HG03558 (cell line): ENCODE measurements around the gene WDR33.
A peak's percentile ranks its signal among the peaks of the same experiment; 100 is the strongest.

Experiments
- ATAC-seq: cut with Tn5 transposase; IDR thresholded peaks from one replicate; pipeline ENCODE4 v1.9.1; 2021; ENCODE audit warnings: moderate number of reproducible peaks; ENCODE audit not compliant: unreplicated experiment; ENCODE audit errors: extremely low read depth

Gene WDR33

DNA sequence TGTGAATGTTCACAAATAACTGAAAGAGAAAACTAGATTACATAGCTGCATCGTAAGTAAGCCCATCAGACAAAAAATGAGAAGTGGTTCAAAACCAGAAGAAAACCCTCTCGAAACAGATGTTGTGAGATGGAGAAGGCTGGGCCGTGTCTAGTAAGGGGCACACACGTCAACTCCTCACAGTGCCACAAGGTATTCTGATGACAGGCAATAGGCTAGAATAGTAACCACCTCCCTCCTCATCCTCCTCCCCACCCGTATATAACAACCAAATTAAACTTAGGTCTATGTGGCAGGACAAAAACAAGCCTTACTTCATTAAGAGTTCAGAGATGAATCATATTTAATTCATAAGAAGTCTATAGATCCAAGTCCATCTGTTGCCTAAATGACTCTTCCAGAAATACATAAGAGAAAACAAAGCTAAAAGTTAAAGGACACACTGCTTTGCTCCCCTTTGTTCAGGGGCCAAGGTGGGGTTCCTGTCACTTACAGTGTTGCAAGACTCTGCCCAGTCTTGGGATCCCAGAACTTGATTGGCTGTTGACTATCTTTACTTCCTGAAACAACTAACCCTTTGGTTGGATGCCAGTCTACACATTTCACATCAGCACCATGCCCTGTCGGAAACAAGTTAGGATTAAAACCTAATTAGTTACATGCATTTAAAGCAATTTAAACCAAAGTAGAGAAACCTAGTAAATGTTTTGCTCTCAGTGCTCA is 84.7 kb downstream of the WDR33 start:
- ATAC-seq, result no peak

DNA sequence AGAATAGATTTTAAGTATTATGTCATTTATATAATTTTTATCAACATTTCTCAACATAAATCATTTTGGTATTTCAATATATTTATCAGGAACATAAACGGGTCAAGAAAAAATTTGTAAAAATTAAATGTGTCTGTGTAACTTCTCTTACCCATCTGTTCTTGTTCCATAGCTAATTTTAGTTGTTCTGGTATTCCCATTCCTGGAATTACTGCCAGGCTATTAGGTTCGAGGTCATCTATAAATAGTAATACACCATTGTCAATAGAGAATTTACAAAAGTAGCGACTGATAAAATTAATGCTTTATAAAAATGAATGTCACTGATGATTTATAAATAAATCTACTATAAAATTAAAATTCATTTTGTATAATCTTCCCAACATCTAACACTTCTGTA is 88.2 kb downstream of the WDR33 start:
- no peak for ATAC-seq

DNA sequence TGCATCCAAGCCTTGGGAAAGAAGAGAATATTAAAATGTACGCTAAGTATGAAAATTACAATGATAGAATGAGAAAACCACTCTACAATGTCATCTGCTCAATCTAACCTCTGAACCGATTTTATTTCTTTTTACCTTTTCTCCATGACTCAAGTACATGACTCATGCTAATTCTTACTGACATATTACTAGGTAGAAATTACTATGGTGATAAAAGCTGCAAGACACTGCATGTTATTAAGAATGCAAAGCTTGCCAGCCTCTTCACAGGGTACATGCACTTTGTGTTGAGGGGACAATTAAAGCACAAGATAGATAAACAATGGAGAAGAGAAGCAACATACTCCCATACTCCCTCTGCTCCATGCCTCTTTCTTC is 89.0 kb downstream of the WDR33 start:
- ATAC-seq, result no peak

DNA sequence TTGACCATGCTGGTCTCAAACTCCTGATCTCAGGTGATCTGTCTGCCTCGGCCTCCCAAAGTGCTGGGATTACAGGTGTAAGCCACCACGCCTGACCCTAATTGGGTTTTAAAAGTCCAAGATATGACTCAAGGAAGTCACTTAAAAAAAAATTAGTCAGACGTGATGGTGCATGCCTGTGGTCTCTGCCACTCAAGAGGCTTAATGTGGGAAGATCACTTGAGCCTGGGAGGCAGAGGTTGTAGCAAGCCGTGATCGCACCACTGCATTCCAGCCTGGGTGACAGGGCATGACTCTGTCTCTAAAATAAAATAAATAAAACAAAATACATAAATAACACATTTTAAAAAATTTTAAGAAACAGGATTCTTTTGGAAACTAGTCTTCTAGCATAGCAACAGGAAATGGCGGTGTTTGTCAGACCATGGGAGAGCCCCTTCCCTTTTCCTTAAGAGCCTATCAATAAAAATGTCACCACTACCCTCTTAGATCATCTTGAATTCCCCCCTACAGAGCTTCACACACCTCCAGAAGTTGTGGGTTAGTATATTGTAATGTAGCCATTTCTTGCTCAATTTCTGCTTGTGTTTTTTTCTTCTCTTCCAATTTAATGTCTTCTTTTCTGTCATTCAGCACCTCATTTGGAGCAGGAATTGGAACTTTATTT is 89.5 kb downstream of the WDR33 start:
- no peak for ATAC-seq

DNA sequence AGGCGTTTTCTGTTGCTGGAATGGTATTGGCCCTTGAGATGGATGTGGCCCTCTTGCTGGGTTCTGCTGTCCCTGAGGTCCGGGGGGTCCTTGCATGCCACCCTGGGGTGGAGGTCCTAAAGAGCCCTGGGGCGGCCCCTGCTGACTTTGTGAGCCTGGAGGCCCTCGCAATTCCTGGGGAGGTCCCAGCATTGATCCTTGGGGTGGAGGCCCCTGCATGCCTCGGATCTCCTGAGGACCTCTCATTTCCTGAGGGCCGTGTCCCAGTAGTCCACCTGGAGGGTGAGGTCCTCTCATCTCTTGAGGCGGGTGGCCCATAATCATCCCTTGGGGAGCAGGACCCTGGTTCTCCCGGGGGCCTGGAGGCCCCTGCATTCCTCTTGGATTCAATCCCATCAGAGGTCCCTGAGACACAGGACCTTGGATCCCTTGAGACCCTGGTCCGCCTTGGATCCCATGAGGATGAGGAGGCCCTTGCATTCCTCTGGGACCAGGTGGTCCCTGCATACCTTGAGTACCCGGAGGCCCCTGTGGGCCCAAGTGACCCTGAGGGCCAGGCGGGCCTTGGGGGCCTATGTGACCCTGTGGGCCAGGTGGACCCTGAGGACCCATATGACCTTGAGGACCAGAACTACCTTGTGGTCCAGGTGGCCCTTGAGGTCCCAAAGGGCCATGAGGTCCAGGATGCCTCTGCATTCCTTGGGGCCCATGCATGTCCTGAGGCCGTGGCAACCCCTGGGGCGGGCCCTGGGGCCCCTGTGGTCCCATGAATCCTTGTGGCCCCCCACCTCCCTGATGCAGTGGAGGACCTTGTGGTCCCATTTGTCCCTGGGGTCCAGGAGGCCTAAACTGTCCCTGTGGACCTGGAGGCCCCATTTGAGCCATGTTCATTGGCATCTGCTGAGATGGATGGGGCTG is 91.4 kb downstream of the WDR33 start:
- ATAC-seq, result no peak

DNA sequence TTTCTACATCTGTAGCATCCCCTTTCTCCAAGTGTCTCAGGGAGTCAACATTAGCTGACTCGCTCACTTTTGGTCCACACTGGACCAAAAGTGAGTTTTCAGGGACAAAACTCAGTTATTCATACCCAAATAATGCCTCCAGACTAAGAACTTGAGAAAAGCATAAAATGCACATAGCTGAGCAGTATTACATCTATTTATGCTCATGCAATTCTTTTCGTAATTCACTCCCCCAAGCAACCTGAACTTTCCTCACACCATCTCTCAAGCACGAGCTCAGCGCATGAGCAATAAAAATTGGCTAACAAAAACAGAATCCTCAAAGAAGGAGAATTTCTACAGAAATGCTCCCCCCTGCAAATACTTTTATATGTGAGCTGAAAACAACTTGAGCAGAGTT is 92.7 kb downstream of the WDR33 start:
- ATAC-seq, result no peak

DNA sequence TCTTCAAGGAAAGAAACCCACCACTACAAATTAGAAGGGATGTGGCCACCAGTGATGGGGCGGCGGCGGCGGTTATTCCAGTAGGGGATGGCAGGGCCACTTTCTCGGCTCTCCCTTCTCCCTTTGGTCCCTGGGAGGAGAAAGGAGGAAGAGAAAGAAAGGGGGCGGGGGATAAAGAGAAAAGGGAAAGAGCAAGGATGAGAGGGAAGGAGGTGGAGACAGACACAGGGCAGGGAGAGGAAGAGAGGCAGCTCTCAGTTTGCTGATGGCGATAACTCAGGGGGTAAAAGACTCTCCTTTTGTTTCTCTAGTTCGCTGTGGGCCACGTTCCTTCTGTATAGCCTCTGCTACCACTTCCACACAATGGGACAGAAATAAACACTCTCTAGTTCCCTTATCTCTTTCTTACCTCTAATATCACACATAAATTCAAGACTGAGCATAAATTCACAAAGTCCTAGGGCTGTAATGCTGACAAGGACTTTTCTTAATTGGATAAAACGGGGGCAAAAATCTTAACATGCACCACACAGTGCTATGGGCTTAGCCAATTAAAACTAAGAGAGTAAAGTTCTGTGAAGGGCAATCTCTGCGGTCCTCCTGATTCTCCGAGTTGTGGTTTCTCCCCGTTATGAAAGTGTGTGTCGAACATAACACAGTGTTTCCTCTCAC is 95.1 kb downstream of the WDR33 start:
- ATAC-seq, result no peak

DNA sequence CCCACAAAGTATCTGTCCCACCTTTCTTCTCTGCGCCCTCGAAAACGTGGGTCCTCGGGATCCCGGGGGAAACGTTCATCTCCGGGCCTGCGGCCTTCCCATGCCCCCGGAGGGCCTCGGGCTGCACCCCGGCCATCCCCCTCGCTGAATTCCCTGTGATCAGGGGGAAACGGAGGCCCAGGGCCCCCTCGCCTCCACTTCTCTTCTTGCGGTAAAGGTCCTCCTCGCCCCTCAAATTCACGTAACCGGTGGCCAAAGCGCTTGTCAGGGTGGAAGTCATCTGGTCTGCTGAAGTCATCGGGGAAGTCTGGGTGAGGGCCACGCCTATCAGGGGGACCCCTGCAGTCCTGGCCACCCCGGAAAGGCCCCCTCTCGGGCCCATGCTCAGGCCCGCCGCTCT is 97.4 kb downstream of the WDR33 start:
- ATAC-seq, result no peak

DNA sequence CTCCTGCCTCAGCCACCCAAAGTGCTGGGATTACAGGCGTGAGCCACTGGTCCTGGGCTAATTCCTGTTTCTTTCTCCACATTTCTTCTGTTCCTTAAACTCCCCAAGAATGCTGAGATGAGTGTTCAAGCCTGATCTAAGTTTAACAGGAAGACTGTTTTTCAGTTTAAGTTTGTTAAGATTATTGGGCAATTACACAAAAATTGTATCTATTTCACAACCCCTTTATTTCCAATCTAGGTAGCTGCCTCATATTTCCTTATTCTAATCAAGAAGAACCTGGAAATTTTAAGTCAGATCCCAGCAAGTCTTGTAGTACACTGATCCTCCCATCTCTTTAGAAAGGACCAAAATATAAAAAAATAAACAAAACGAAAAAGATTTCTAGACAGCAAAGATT is 98.0 kb downstream of the WDR33 start:
- no peak for ATAC-seq

DNA sequence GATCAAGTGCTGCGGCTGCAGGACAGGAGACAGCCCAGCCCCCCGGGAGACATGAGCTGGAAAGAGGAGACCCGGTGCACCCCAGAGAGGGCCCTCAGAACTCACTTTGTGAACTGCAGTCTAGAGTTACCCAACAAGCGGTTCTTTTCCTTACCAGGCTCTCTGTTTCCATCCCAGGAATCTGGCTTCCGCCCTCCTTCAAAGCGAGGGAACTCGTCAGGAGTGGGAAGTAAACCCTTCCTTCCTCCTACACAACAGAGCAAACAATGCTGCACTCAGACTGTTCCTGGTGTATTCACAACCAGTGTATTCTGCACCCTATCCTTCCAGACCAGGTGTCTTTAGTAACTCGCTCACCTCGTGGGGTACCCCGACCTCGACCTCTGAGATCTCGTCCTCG is 101.6 kb downstream of the WDR33 start:
- ATAC-seq, result no peak

DNA sequence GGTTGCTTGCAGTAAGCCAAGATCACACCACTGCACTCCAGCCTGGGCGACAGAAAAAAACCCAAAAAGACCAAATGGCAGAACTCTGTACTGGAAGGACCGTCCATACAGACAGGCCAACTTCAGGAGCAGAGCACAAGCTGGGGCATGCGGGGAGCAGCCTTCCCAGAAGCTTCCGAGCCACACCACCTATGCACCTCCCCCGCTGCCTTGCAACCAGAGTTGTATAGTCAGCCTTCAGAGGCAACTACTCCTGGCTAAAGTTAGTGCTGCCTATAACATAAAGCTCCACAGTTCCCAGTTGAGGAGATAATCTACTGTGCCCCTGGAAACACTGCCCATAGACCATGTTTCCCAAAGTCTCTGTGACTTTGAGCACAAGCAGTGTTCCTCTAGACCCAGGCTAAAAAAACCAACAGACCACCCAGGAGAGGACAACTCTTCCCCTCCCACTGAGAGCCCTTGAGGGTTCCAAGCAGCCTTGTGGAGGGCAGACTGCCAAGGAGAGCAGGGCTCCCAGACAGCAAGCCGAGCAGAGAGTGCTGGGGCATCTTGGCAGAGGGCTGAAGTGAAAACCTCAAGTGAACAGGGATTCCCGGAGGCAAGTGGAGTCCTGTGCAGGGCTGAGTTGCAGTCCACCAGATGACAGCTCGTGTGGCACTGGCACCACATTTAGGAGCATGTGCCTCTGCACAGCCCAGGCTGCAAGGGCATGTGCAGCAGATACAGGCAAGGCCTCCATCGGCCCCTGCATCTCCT is 102.9 kb downstream of the WDR33 start:
- no peak for ATAC-seq

DNA sequence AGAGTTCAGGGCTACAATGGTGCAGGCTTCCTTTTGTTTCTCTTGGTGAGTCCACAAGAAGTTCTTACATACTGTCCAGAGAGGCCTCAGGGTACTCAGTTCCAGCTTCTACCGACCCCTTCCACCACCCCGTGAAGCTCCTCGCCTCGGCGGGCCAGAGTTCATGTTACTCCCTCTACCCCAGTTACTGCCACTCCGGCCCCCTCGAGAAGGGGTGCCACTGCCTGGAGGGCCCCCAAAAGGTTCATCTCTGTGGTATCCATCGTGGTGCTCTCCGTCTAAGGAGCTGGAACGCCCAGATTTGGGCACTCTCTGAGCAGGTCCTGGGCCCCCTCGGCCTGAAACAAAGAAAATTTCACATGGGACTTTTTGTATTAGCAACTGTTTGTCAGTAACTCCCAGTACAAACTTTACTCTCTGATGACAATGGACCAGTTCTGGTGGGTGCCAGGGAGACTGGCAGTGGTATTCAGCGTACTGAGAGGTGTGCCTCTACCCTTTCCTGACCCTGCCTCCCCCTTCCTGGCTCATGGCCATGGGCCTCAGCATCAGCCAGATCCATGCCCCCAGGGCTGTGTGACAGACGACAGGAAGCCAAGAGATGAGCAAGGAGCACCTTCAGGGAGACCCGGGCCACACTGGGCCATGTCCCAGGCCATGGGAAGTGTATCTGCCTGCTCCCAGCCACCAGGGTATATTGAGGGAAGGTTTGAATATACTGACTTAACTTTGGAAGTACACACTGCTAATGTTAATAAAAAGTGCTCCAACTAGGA is 104.6 kb downstream of the WDR33 start:
- ATAC-seq, result no peak

DNA sequence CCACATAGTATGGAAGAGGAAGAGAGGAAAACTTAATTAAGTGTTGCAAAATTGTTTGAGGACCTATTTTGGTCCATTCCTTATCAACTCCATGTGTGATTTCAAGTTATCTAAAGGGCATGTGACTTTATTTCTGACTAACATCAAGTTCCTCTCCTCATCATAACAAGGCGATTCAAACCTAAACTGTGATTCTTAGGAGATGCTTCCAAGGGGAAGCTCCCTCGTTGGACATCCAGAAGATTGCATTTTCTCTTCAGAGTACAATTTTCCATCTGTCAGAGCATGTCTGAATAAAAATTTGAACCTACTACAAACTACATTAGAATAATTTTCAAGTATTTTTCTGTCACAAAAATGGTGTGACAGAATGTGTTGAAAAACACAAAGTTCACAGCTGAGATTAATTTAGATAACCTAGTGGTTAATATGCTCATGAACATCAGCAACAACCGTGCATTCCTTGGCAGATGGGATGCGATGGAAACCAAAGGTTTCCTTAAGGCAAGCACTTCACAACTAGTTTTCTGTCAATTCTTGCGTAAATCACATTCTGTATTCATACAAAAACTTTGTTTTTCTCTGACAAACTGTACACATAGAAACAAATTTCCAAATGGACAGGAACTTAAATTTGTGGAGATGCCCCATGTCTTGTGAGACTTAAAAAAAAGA is 105.4 kb downstream of the WDR33 start:
- no peak for ATAC-seq

DNA sequence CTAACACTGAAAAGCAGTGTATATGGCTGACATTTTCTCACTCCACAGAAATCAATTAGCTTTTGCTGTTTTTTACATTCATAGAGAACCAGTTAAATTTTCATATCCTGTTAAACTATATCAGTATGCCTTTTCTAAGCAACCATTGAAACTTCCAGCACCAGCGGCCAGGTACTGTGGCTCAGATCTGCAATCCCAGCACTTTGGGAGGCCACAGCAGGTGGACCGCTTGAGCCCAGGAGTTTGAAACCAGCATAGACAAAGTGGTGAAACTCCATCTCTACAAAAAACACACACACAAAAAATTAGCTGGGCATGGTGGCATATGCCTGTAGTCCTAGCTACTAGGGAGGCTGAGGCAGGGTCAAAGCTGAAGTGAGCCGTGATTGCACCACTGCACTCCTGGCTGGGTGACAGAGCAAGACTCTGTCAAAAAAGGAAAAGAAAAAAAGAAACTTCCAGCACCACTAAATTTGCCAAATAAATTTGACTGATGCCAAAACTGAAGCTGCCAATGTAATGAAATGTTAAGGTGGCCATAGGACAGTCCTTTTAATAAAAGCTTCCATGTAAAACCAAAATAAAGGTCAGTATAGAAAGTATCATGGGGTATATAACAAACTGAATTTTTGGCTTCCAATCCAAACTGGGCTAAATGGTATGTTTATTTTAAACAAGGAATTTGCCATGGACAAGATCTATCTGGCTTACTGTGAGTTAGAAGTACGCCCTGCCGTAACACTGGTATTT is 106.2 kb downstream of the WDR33 start:
- no peak for ATAC-seq

DNA sequence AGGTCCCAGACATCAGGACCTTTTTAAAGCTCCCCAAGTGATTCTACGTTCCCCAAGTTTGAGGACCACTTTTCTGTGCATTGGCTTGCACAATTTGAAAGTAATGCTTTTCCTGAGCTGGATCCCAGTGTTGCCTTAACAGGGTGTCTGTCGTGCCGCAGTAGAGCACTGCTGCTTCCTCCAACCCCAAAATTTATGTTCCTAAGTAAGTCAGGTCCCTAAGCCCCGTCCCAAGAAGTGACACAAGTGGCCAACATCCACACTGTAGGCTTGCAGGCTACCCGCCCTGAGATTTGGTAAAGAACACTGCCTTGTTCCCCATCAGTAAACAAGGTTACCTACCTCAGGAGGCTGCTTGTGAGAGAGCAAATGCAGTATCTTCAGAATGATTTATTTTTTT is 107.7 kb downstream of the WDR33 start:
- ATAC-seq, result no peak

DNA sequence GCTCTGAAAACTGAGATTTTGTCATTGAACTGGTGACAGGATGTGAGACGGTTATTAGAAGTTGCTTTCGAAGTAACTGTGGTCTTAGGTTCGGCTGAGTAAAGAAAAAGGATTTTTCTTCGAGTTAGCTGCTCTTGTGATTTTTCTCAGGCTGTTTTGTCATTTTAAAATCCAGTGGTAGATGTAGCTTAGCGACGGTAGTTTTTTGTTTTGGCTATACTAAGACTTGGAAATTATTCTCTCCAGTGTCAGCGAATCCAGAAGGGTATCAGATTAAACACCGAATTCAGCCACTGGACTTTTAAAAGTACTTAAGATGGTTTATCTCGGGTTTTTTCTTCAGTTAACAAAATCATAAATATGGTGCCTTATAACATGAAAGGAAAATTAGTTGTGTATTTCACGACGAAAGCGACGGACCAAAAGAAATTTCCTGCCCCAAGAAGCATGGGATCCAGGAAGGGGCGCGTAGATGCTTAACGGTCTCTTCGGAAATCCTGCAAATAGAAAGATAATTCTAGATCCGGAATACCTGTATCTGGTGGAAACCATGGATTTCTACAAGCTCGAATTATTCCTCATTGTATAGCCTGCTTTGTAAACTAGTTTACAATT is 108.5 kb downstream of the WDR33 start:
- no peak for ATAC-seq

DNA sequence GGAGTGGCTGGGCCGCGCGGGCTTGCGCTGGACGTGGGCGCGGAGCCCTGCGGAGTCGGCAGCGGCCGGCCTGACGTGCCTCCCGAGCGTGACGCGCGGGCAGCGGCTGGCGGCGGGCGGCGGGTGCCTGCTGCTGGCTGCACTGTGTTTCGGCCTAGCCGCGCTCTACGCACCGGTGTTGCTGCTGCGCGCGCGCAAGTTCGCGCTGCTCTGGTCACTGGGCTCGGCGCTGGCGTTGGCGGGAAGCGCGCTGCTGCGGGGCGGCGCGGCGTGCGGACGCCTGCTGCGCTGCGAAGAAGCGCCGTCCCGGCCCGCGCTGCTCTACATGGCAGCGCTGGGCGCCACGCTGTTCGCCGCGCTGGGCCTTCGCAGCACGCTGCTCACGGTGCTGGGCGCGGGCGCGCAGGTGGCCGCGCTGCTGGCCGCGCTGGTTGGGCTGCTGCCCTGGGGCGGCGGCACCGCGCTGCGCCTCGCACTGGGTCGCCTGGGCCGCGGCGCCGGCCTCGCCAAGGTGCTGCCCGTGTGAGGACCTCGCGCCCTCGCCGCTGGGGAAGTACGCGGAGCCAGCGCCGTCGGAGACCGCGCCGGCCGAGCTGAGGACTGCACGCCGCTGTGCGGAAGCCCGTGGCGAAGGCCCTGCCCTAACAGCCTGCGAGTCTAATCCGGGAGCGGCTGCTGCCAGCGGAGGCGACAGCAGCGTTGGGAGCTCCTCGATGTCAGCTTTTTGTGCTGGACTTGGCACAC is 109.1 kb downstream of the WDR33 start:
- peak; percentile 31 for ATAC-seq
